Natural killer cell (primary cell): ENCODE results near the gene KCND2. TPM values are rescaled to one million over a fixed set of nuclear protein-coding genes. Genes with fewer than 3 reads are reported as not detected.

Experiments
- ATAC-seq, 3 donors: fragments of 150-1000 bp in 2 of 3; fragments of 200-7000 bp in 1 of 3; cut with Tn5 transposase; 1 replicate in 1 of 3; 2 replicates in 2 of 3; pipeline ENCODE4 v1.10.0; 2021; ENCODE audit warnings: mild to moderate bottlenecking in 2 of 3, moderate library complexity in 2 of 3
- DNase-seq, 2 donors: peaks; one replicate each; pipeline versions ENCODE4 v3.0.0 to v3.0.0-alpha.2; 2013 to 2021; ENCODE audit warnings: mixed read lengths in 1 of 2
- H3K27ac ChIP-seq: one replicate; pipeline ENCODE4 v1.5.1; 2013; ENCODE audit warnings: mild to moderate bottlenecking, low read length
- H3K27me3 ChIP-seq: one replicate; pipeline ENCODE4 v1.6.1; 2013; ENCODE audit warnings: low read length; ENCODE audit not compliant: control insufficient read depth, insufficient read depth
- H3K36me3 ChIP-seq: one replicate; pipeline ENCODE4 v1.6.1; 2013; ENCODE audit warnings: low read length; ENCODE audit not compliant: control insufficient read depth, insufficient read depth
- H3K4me1 ChIP-seq: one replicate; pipeline ENCODE4 v1.6.1; 2013; ENCODE audit warnings: low read length; ENCODE audit not compliant: control insufficient read depth, insufficient read depth
- H3K4me3 ChIP-seq: one replicate; pipeline ENCODE4 v1.5.1; 2013; ENCODE audit warnings: low read length
- H3K9me3 ChIP-seq: one replicate; pipeline ENCODE4 v1.6.1; 2013; ENCODE audit warnings: low read length; ENCODE audit not compliant: control insufficient read depth, insufficient read depth
- H3K27ac Mint-ChIP-seq, 2 donors: one replicate each; pipeline ENCODE4 v1.8.0; 2022; ENCODE audit warnings: mild to moderate bottlenecking in 2 of 2, mixed read lengths in 2 of 2, moderate library complexity in 1 of 2
- H3K27me3 Mint-ChIP-seq, 2 donors: one replicate each; pipeline ENCODE4 v1.8.0; 2022; ENCODE audit warnings: low read depth in 2 of 2, mixed read lengths in 2 of 2
- H3K36me3 Mint-ChIP-seq: one replicate; pipeline ENCODE4 v1.8.0; 2022; ENCODE audit warnings: mixed read lengths
- H3K4me1 Mint-ChIP-seq, 2 donors: one replicate each; pipeline ENCODE4 v1.8.0; 2022; ENCODE audit warnings: mixed read lengths in 2 of 2
- H3K4me3 Mint-ChIP-seq: one replicate; pipeline ENCODE4 v1.8.0; 2022; ENCODE audit warnings: mild to moderate bottlenecking, moderate library complexity, mixed read lengths
- H3K9me3 Mint-ChIP-seq, 2 donors: one replicate each; pipeline ENCODE4 v1.8.0; 2022; ENCODE audit warnings: mixed read lengths in 2 of 2
- WGBS: methylation state at CpG from one replicate; pipeline ENCODE4 v1.1.7; 2013; ENCODE audit warnings: missing lambda C conversion rate; ENCODE audit not compliant: insufficient coverage; 5-methylcytosine and 5-hydroxymethylcytosine counted together
- intact Hi-C: fragments of 100-400 bp; cut with micrococcal nuclease; formaldehyde crosslinking; loops from one replicate; pipeline ENCODE4 v1.14.2; 2022
- total RNA-seq, 4 donors: library from RNA; stranded (reverse); fragments of 120-200 nt in 1 of 4; gene quantifications; one replicate each; pipeline versions ENCODE4 v1.2.3 to v1.2.4, GENCODE V29; 2013 to 2022
- TF ChIP-seq, protein P1 (sequence below): fragments of 200-600 bp; IDR thresholded peaks from one replicate; pipeline ENCODE4 v1.8.0; 2022; ENCODE audit warnings: antibody characterized with exemption

KCND2 gene
- total RNA-seq, 3 donors from 2014 or later (not counting 1 experiment from before 2014, with no cell fraction given) = not detected

DNA sequence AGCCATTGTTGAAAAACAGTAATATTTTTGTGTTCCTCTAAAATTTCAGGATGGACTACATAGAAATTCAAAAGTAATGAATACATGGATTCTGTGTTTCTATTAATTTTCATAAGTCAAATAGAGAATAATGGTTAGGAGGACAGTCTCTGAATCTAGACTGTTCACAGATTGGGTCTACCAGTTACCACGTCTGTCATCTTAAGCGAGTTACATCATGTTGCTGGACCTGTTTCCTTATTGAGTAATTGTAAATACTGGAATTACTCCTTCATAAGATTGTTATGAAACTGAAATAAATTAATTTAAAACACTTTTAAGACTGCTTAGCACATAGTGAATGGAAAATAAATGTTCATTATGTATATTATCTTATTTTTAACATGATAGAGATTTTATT lies 172.3 kb downstream of the KCND2 start:
- H3K36me3 Mint-ChIP-seq = no peaks in the 10 kb centered on the region
- no CpG with 5 or more reads among the region's 2 CpGs for WGBS
- intact Hi-C loops = no loop called here
- no peaks in the 10 kb centered on the region for H3K27me3 ChIP-seq
- H3K9me3 ChIP-seq = no peaks in the 10 kb centered on the region
- no peak overlapping the region for H3K4me3 ChIP-seq
- no peak for DNase-seq
- peaks cover 2 to 9% of the 10 kb centered on the region in 2 donors for H3K9me3 Mint-ChIP-seq
- TF ChIP-seq, protein P1, sequence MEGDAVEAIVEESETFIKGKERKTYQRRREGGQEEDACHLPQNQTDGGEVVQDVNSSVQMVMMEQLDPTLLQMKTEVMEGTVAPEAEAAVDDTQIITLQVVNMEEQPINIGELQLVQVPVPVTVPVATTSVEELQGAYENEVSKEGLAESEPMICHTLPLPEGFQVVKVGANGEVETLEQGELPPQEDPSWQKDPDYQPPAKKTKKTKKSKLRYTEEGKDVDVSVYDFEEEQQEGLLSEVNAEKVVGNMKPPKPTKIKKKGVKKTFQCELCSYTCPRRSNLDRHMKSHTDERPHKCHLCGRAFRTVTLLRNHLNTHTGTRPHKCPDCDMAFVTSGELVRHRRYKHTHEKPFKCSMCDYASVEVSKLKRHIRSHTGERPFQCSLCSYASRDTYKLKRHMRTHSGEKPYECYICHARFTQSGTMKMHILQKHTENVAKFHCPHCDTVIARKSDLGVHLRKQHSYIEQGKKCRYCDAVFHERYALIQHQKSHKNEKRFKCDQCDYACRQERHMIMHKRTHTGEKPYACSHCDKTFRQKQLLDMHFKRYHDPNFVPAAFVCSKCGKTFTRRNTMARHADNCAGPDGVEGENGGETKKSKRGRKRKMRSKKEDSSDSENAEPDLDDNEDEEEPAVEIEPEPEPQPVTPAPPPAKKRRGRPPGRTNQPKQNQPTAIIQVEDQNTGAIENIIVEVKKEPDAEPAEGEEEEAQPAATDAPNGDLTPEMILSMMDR = no peak
- H3K4me3 Mint-ChIP-seq = no peak overlapping the region
- no peak overlapping the region for H3K27ac ChIP-seq
- H3K36me3 ChIP-seq = no peaks in the 10 kb centered on the region
- no peaks in the 10 kb centered on the region for H3K27me3 Mint-ChIP-seq
- H3K4me1 ChIP-seq = no peaks in the 10 kb centered on the region
- H3K27ac Mint-ChIP-seq = no peak overlapping the region
- no peak for ATAC-seq
- no peaks in the 10 kb centered on the region for H3K4me1 Mint-ChIP-seq

DNA sequence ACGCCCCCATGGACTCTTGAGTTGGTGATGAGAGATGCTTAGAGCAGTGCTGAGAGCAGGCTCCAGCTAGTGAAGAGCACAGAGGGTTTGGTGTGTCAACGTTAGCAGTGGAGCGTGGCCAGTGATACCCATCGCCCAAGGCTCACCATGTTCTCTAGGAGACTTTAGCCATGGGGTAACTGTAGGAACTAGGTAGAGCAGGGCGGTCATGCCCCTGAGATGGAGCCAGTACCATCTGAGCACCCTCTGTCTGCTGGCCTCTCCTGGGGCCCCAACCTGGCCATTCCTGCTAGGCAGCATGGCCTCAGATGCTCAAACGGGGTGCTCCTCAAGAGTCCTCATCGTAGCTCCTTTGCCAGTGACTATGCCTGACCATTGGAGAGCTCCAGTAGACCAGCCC lies 179.7 kb downstream of the KCND2 start:
- H3K9me3 Mint-ChIP-seq = peaks cover 10 to 16% of the 10 kb centered on the region in 2 donors
- H3K4me1 Mint-ChIP-seq = no peaks in the 10 kb centered on the region
- H3K27me3 Mint-ChIP-seq = no peaks in the 10 kb centered on the region
- H3K27me3 ChIP-seq = no peaks in the 10 kb centered on the region
- no peak overlapping the region for H3K4me3 ChIP-seq
- TF ChIP-seq, protein P1 = no peak
- H3K36me3 ChIP-seq = no peaks in the 10 kb centered on the region
- intact Hi-C loops = no loop called here
- H3K4me1 ChIP-seq = no peaks in the 10 kb centered on the region
- no peak overlapping the region for H3K27ac ChIP-seq
- peaks cover 16% of the 10 kb centered on the region for H3K9me3 ChIP-seq
- DNase-seq (no peak), ATAC-seq (no peak)
- WGBS = 88% methylated on average over 7 of the region's 7 CpGs
- no peak overlapping the region for H3K4me3 Mint-ChIP-seq
- H3K27ac Mint-ChIP-seq = no peak overlapping the region
- peaks cover 7% of the 10 kb centered on the region for H3K36me3 Mint-ChIP-seq

DNA sequence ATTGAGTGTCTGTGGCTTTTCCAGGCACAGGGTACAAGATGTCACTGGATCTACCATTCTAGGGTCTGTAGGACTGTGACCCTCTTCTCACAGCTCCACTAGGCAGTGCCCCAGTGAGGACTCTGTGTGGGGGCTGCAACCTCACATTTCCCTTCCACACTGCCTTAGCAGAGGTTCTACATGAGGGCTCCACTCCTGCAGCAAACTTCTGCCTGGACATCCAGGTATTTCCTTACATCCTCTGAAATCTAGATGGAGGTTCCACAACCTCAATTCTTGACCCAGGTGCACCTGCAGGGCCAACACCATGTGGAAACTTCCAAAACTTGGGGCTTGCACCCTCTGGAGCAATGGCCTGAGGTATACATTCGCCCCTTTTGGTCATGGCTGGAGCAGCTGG lies 183.7 kb downstream of the KCND2 start:
- Mint-ChIP-seq H3K36me3 (peaks cover 7% of the 10 kb centered on the region), H3K4me1 (no peaks in the 10 kb centered on the region), H3K4me3 (no peak overlapping the region), H3K9me3 (peaks cover 17 to 23% of the 10 kb centered on the region in 2 donors), H3K27me3 (no peaks in the 10 kb centered on the region), H3K27ac (no peak overlapping the region)
- ATAC-seq (no peak), DNase-seq (no peak)
- Histone ChIP-seq H3K27ac (no peak overlapping the region), H3K4me3 (no peak overlapping the region), H3K27me3 (no peaks in the 10 kb centered on the region), H3K36me3 (no peaks in the 10 kb centered on the region), H3K9me3 (peaks cover 16% of the 10 kb centered on the region), H3K4me1 (no peaks in the 10 kb centered on the region)
- intact Hi-C loops = no loop called here
- TF ChIP-seq, protein P1 = no peak
- WGBS = 75% methylated on average over 1 of the region's 1 CpG

DNA sequence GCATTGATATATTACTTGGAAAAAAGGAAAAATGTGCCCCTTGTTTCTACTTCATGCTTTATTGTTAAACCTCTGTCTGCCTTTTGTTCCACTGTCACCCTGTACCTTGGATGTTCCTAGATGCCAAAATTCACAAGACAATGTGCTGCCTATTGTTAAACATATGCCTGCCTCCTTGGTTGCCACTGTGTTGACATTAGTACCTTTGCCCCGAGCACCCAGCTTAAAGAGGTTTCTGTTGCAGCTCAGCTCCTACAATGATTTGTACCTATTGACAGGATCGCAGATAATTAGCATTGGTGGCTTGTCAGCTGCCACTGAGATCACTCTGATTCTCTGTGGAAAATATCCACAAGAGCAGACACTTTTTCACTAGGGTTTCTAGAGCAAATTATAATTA lies 188.0 kb downstream of the KCND2 start:
- Histone ChIP-seq H3K9me3 (peaks cover 6% of the 10 kb centered on the region), H3K27me3 (no peaks in the 10 kb centered on the region), H3K36me3 (no peaks in the 10 kb centered on the region), H3K4me1 (no peaks in the 10 kb centered on the region), H3K4me3 (no peak overlapping the region), H3K27ac (no peak overlapping the region)
- WGBS = 27% methylated on average over 2 of the region's 2 CpGs
- H3K36me3 Mint-ChIP-seq = peaks cover 14% of the 10 kb centered on the region
- no peak overlapping the region for H3K27ac Mint-ChIP-seq
- TF ChIP-seq, protein P1 = no peak
- intact Hi-C loops = no loop called here
- DNase-seq = no peak
- H3K4me1 Mint-ChIP-seq = no peaks in the 10 kb centered on the region
- H3K9me3 Mint-ChIP-seq = peaks cover 20 to 22% of the 10 kb centered on the region in 2 donors
- no peak overlapping the region for H3K4me3 Mint-ChIP-seq
- no peaks in the 10 kb centered on the region for H3K27me3 Mint-ChIP-seq
- no peak for ATAC-seq
